ENCODE results near the gene LAMC2. TPM values are rescaled to one million over a fixed set of nuclear protein-coding genes. Genes with fewer than 3 reads are reported as not detected.

LAMC2 gene
- polyA plus RNA-seq, 3 donors: not detected

DNA sequence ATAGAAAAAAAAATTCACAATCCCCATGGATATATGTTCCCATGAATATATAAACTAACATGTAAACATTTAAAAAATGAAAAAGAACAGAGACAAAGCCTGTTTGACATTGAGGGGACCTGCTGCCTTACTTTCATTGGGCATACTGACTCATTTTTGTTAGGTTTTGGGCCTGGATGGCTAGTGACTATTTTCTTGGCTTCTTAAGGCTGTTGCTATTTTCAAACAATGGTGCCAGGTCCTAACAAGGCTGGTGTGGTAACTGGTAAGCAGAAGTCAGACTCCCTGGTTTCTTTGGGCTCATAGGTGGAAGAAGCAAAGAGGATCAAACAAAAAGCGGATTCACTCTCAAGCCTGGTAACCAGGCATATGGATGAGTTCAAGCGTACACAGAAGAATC, 51.0 kb downstream of the LAMC2 start:
- Mint-ChIP-seq H3K27me3 (ENCODE audit: low read depth in 3 of 3) (peaks cover 5 to 11% (median 11%) of the 10 kb centered on the region in 3 donors), H3K27ac (no peak overlapping the region), H3K4me3 (no peak overlapping the region), H3K4me1 (peaks cover 9% of the 10 kb centered on the region), H3K36me3 (no peaks in the 10 kb centered on the region), H3K9me3 (peaks cover 0 to 3% (median 0%) of the 10 kb centered on the region in 7 donors)
- Histone ChIP-seq H3K27ac (ENCODE audit: low read depth in 1 of 2, low read length in 2 of 2) (no peak overlapping the region), H3K36me3 (replicated peaks in 1 of 2; ENCODE audit: control insufficient read depth in 1 of 2, insufficient read depth in 2 of 2, low read length in 2 of 2) (no peaks in the 10 kb centered on the region), H2AFZ (ENCODE audit: insufficient read depth, low read depth, low read length, poor library complexity, severe bottlenecking) (no peak overlapping the region), H3K9me3 (replicated peaks in 1 of 2; ENCODE audit: control insufficient read depth in 1 of 2, insufficient read depth in 1 of 2, low read length in 2 of 2) (no peaks in the 10 kb centered on the region), H3K4me1 (ENCODE audit: control insufficient read depth in 1 of 2, insufficient read depth in 2 of 2, low read length in 2 of 2) (no peaks in the 10 kb centered on the region), H4K20me1 (ENCODE audit: insufficient read depth, low read length) (no peaks in the 10 kb centered on the region), H3K4me3 (replicated peaks in 1 of 3; ENCODE audit: low read depth in 2 of 3, low read length in 3 of 3) (no peak overlapping the region), H3K4me2 (replicated peaks; ENCODE audit: extremely low read depth, low read length, poor library complexity, severe bottlenecking) (no peak overlapping the region), H3K27me3 (ENCODE audit: control insufficient read depth in 2 of 2, insufficient read depth in 2 of 2, low read length in 2 of 2) (no peaks in the 10 kb centered on the region), H3K79me2 (ENCODE audit: insufficient read depth, low read length) (no peaks in the 10 kb centered on the region), H3K9ac (ENCODE audit: insufficient read depth, low read length, poor library complexity, severe bottlenecking) (no peak overlapping the region)
- WGBS (ENCODE audit: insufficient coverage): 100% methylated on average over 1 of the region's 2 CpGs
- TF ChIP-seq CTCF (IDR thresholded peaks at IDR 0.05): no peak
- intact Hi-C loops (cut with micrococcal nuclease): loop anchor here in 1 of 2 donors (10.0 kb wide), 1 partner anchor 272 kb away; no protein-coding TSS in a partner anchor
- no peak for DNase-seq

GRCh38 chr1:183238071-183238470, 52.0 kb downstream of the LAMC2 start:
- Histone ChIP-seq H3K4me1 (ENCODE audit: control insufficient read depth in 1 of 2, insufficient read depth in 2 of 2, low read length in 2 of 2) (peaks cover 4 to 8% of the 10 kb centered on the region in 2 donors), H3K36me3 (replicated peaks in 1 of 2; ENCODE audit: control insufficient read depth in 1 of 2, insufficient read depth in 2 of 2, low read length in 2 of 2) (no peaks in the 10 kb centered on the region), H3K27ac (ENCODE audit: low read depth in 1 of 2, low read length in 2 of 2) (no peak overlapping the region), H3K4me2 (replicated peaks; ENCODE audit: extremely low read depth, low read length, poor library complexity, severe bottlenecking) (no peak overlapping the region), H4K20me1 (ENCODE audit: insufficient read depth, low read length) (no peaks in the 10 kb centered on the region), H3K27me3 (ENCODE audit: control insufficient read depth in 2 of 2, insufficient read depth in 2 of 2, low read length in 2 of 2) (no peaks in the 10 kb centered on the region), H3K9me3 (replicated peaks in 1 of 2; ENCODE audit: control insufficient read depth in 1 of 2, insufficient read depth in 1 of 2, low read length in 2 of 2) (no peaks in the 10 kb centered on the region), H2AFZ (ENCODE audit: insufficient read depth, low read depth, low read length, poor library complexity, severe bottlenecking) (no peak overlapping the region), H3K79me2 (ENCODE audit: insufficient read depth, low read length) (no peaks in the 10 kb centered on the region), H3K9ac (ENCODE audit: insufficient read depth, low read length, poor library complexity, severe bottlenecking) (no peak overlapping the region), H3K4me3 (replicated peaks in 1 of 3; ENCODE audit: low read depth in 2 of 3, low read length in 3 of 3) (no peak overlapping the region)
- Mint-ChIP-seq H3K4me1 (peaks cover 13% of the 10 kb centered on the region), H3K27ac (no peak overlapping the region), H3K4me3 (no peak overlapping the region), H3K9me3 (peaks cover 0 to 3% (median 0%) of the 10 kb centered on the region in 7 donors), H3K27me3 (ENCODE audit: low read depth in 3 of 3) (peaks cover 6 to 11% (median 10%) of the 10 kb centered on the region in 3 donors), H3K36me3 (no peaks in the 10 kb centered on the region)
- 80% methylated on average over 1 of the region's 2 CpGs for WGBS (ENCODE audit: insufficient coverage)
- DNase-seq: no peak
- intact Hi-C loops (cut with micrococcal nuclease): loop anchor here in 1 of 2 donors (10.0 kb wide), 1 partner anchor 273 kb away; no protein-coding TSS in a partner anchor
- no peak for TF ChIP-seq CTCF (IDR thresholded peaks at IDR 0.05)
